ENCODE results near the gene EPAS1. TPM values are rescaled to one million over a fixed set of nuclear protein-coding genes. Genes with fewer than 3 reads are reported as not detected.
A peak's percentile ranks its signal among the peaks of the same experiment; 100 is the strongest.

The EPAS1 gene
- total and polyA plus RNA-seq, 9 of the 15 experiments (the other 6 are each of a cell fraction or from before 2014, with no cell fraction given), result 0.25 to 11.2 (median 4.1) TPM

DNA sequence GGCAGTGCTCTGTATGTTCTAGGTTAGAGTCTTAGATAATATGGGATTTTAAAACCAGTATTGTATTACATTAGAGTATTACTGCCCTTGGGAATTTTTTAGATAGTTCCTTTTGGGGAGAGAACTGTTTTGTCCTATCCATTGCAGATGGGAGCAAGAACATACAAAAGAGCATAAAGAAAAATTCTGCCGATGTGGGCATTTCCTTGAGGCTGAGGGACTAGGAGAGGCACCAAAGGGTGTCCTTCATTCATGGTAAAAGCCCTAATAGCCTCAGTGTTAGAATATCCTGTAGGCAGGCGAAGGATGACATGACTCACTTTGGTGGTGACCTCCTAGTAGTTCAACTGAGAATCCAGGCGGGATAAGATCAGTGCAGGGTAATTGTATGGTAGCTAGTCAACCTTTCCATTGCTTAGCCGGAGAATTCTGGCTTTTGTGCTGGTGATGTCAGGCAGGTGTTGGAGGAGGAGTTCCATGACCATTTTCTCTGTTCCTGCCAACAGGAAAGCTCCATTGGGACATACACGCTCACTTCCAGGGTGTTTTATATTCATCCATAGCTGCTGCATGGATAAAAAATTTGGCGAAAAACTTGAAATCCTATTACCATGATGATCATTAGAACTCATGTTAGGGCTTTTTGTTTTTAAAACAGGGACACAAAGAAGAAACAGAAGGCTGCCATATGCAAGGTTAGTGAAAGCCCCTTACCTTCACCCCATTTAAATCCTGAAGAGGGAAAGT lies 28.1 kb downstream of the EPAS1 start:
- ChIA-PET POLR2A (interaction anchor here (0.6 to 1.7 kb wide), 5 partner anchors 9 to 234 kb away, joined by 3 to 5 read pairs (median 3); partner anchors contain the start of gene EPAS1), CTCF (ENCODE audit: low intra/inter-chr PET ratio) (no interaction called here)
- in situ Hi-C loops (cut with MboI), result no loop called here
- FAIRE-seq (peak; percentile 88), ATAC-seq (peak; percentile 92), DNase-seq (ENCODE audit: extremely low read depth in 1 of 4, low spot score in 3 of 4) (peak; percentile 54 to 83 (median 70))
- Histone ChIP-seq H3K27me3 (ENCODE audit: control insufficient read depth in 2 of 2, insufficient read depth in 2 of 2, low read length in 2 of 2) (no peaks in the 10 kb centered on the region), H2AFZ (ENCODE audit: low read depth, low read length) (no peak overlapping the region), H3K4me3 (no peak overlapping the region), H3K36me3 (ENCODE audit: control insufficient read depth, insufficient read depth, low read length) (no peaks in the 10 kb centered on the region), H4K20me1 (replicated peaks; ENCODE audit: control insufficient read depth, insufficient read depth, low read length) (no peaks in the 10 kb centered on the region), H3K9ac (ENCODE audit: insufficient read depth in 1 of 2, low read depth in 2 of 2, low read length in 2 of 2) (no peak overlapping the region), H3K9me3 (replicated peaks; ENCODE audit: control insufficient read depth, insufficient read depth, low read depth, low read length) (no peaks in the 10 kb centered on the region), H3K4me2 (ENCODE audit: insufficient read depth, low read length) (peak overlapping the region; percentile 17; the same call in 1 of the 2 replicates), H3K27ac (ENCODE audit: extremely low read depth, low read depth, low read length) (0 out of 3 replicates have a peak overlapping the region, but pooled peaks have one; percentile 35), H3K4me1 (replicated peaks in 1 of 2; ENCODE audit: control insufficient read depth in 2 of 2, insufficient read depth in 2 of 2, low read length in 2 of 2) (peaks cover 10 to 45% of the 10 kb centered on the region in 2 experiments), H3K79me2 (ENCODE audit: control insufficient read depth, insufficient read depth, low read length) (no peaks in the 10 kb centered on the region), H3K9me1 (ENCODE audit: control insufficient read depth, insufficient read depth, low read length) (no peaks in the 10 kb centered on the region)
- BruUV-seq (replicated peaks), result no TSS peak
- intact Hi-C loops (cut with micrococcal nuclease), result no loop called here
- WGBS (ENCODE audit: insufficient coverage, low coverage, missing lambda C conversion rate), result 26% methylated on average over 6 of the region's 6 CpGs
- peak; percentile 53; the same call in 1 of the 2 replicates for TF ChIP-seq KAT7 (CRISPR knock-in tag; IDR thresholded peaks at IDR 0.05; ENCODE audit: borderline replicate concordance)
- 0 out of 2 replicates have a peak, but pooled peaks have one; percentile 28 for TF ChIP-seq MTA1 (IDR thresholded peaks at IDR 0.05; ENCODE audit: borderline replicate concordance)
- no peak for TF ChIP-seq KDM5B (IDR thresholded peaks at IDR 0.05; ENCODE audit: insufficient replicate concordance, low read depth, low read length)
- TF ChIP-seq, protein P1, sequence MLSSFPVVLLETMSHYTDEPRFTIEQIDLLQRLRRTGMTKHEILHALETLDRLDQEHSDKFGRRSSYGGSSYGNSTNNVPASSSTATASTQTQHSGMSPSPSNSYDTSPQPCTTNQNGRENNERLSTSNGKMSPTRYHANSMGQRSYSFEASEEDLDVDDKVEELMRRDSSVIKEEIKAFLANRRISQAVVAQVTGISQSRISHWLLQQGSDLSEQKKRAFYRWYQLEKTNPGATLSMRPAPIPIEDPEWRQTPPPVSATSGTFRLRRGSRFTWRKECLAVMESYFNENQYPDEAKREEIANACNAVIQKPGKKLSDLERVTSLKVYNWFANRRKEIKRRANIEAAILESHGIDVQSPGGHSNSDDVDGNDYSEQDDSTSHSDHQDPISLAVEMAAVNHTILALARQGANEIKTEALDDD (IDR thresholded peaks at IDR 0.05), result peak; percentile 99
- no peak for TF ChIP-seq DMBX1 (CRISPR knock-in tag; IDR thresholded peaks at IDR 0.05; ENCODE audit: borderline replicate concordance)
- TF ChIP-seq RBM17 (IDR thresholded peaks at IDR 0.05; ENCODE audit: borderline replicate concordance, low read depth, low read length), result no peak
- TF ChIP-seq HNRNPL (IDR thresholded peaks at IDR 0.05; ENCODE audit: low read depth, low read length), result no peak
- TF ChIP-seq HIVEP1 (CRISPR knock-in tag; IDR thresholded peaks at IDR 0.05), result no peak
- no peak for TF ChIP-seq DNMT1 (IDR thresholded peaks at IDR 0.05)
- TF ChIP-seq NCOA6 (IDR thresholded peaks at IDR 0.05), result no peak
- TF ChIP-seq POLR2A (conservative IDR thresholded peaks at IDR 0.05), result no peak
- TF ChIP-seq ZNF584 (CRISPR knock-in tag; IDR thresholded peaks at IDR 0.05; ENCODE audit: low read depth), result peak; percentile 62; the same call in 1 of the 2 replicates
- TF ChIP-seq BRD4 (IDR thresholded peaks at IDR 0.05), result no peak
- TF ChIP-seq C11orf30 (IDR thresholded peaks at IDR 0.05; ENCODE audit: low read depth), result peak; percentile 65; the same call in 1 of the 2 replicates
- no peak for TF ChIP-seq HLTF (IDR thresholded peaks at IDR 0.05)
- TF ChIP-seq, protein P2, sequence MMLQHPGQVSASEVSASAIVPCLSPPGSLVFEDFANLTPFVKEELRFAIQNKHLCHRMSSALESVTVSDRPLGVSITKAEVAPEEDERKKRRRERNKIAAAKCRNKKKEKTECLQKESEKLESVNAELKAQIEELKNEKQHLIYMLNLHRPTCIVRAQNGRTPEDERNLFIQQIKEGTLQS (IDR thresholded peaks at IDR 0.05), result peak; percentile 92
- TF ChIP-seq, protein P2 (CRISPR knock-in tag; conservative IDR thresholded peaks at IDR 0.05), result peak; percentile 47; the same call in 1 of the 2 replicates
- TF ChIP-seq RFX7 (CRISPR knock-in tag; IDR thresholded peaks at IDR 0.05), result no peak
- TF ChIP-seq ELF2 (CRISPR knock-in tag; IDR thresholded peaks at IDR 0.05), result no peak
- TF ChIP-seq TBL1XR1 (IDR thresholded peaks at IDR 0.05; ENCODE audit: low read length in 2 of 2), result peak in 1 of 2 experiments; percentile 61; a peak in 1 of 4 replicates
- TF ChIP-seq RUNX1 (IDR thresholded peaks at IDR 0.05; ENCODE audit: low read depth), result no peak
- TF ChIP-seq ZNF77 (CRISPR knock-in tag; IDR thresholded peaks at IDR 0.05), result no peak
- TF ChIP-seq HDGF (IDR thresholded peaks at IDR 0.05), result no peak
